ENCODE results near the gene PTPN18. TPM values are rescaled to one million over a fixed set of nuclear protein-coding genes. Genes with fewer than 3 reads are reported as not detected.
A peak's percentile ranks its signal among the peaks of the same experiment; 100 is the strongest.
"Not testable (repeated sequence)": the region's sequence is repeated elsewhere in the genome, so short reads cannot be mapped to it uniquely, and the experiment has no call there.

PTPN18 gene
- total RNA-seq, 2 donors from 2014 or later: 61.7 to 156 TPM

DNA sequence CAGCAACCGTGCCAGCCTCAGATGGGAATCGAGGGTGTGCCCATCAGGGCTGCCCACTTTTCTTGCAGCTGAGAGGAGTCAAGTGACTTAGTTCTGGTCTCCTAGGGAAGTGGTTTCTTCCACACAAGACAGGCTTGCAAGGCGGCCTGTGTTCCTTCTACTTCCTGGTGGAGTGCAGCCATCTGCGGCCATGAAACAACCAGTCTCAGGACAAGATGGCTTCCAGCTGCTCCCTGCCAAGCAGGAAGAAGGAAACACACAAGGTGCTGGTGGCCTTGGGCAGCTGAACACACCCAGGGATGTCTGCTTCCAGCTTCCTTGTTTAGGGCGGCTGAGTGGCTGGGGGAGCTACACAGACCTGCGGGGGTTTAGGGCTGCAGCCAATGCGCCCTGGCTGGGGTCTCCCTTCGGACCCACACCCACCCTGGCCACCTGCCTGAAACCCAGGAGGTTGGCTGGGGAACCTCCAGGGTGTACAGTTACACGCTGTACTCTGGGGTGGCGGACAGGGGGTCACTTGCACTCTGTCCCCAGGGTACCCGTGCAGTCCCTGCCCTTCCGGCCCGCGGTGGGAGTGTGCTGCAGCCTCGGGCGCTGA lies 34.7 kb downstream of the PTPN18 start:
- DNase-seq (peak; percentile 68 to 88 (median 72)), ATAC-seq (peak; percentile 67)
- WGBS, 2 donors: 20 to 27% methylated on average over 2 to 16 of the region's 16 CpGs
- peak overlapping the region; percentile 60 to 98 (median 91) for H3K27ac ChIP-seq
- H3K4me1 ChIP-seq: peaks cover 21% of the 10 kb centered on the region
- no peaks in the 10 kb centered on the region for H3K9me3 ChIP-seq
- TF ChIP-seq, protein P1, sequence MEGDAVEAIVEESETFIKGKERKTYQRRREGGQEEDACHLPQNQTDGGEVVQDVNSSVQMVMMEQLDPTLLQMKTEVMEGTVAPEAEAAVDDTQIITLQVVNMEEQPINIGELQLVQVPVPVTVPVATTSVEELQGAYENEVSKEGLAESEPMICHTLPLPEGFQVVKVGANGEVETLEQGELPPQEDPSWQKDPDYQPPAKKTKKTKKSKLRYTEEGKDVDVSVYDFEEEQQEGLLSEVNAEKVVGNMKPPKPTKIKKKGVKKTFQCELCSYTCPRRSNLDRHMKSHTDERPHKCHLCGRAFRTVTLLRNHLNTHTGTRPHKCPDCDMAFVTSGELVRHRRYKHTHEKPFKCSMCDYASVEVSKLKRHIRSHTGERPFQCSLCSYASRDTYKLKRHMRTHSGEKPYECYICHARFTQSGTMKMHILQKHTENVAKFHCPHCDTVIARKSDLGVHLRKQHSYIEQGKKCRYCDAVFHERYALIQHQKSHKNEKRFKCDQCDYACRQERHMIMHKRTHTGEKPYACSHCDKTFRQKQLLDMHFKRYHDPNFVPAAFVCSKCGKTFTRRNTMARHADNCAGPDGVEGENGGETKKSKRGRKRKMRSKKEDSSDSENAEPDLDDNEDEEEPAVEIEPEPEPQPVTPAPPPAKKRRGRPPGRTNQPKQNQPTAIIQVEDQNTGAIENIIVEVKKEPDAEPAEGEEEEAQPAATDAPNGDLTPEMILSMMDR (IDR thresholded peaks at IDR 0.05): no peak
- peak; percentile 10 to 61 (median 60) for TF ChIP-seq POLR2A (IDR thresholded peaks at IDR 0.05)
- intact Hi-C loops (cut with DNase I): no loop called here
- H3K4me3 ChIP-seq: peak overlapping the region; percentile 28 to 46
- H3K36me3 ChIP-seq (replicated peaks in 1 of 2; ENCODE audit: insufficient read depth in 1 of 2, low read depth in 2 of 2): no peaks in the 10 kb centered on the region
- no peaks in the 10 kb centered on the region for H3K27me3 ChIP-seq

DNA sequence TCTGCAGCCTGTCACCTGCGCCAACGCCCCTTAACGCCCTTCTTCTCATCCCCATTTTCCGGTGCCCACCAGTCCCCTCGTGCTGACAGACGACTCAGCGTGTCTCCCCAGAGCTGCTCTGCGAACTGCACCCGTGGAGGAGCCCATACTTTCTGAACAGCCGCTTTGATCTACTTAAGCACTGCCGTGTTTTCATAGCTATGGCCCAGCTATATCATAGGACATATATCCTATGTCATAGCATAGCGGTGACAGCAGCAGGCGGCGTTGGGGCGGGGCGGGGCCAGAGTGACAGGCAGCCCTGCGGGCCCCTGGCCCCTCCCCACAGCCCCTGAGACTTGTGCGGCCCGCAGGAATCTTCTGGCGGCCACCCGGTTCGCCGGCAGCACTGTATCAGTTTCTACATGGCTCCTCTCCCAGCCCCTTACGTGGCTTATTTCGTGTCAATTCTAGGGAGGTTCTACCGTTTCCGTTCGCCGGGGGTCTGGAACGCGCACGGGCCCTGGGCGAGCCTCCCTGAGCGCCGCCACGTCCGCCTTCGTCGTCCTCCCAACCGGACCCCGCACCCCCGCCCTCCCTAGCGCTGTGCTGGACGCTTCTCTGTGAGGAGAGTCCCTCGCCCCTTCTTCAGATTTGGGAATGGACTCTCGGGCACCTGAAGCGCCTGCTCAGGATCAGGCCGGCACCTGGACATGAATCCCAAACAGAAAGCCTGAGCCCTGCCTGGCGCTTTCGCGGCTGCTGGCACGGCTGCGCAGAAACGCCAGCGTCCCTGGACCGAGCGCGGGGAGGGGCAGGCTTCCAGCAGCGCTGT lies 35.4 kb downstream of the PTPN18 start:
- no peaks in the 10 kb centered on the region for H3K27me3 ChIP-seq
- DNase-seq (peak; percentile 83 to 92 (median 86)), ATAC-seq (peak; percentile 86)
- WGBS, 2 donors: 1% methylated on average over 29 to 59 of the region's 59 CpGs
- H3K4me1 ChIP-seq: peaks cover 21% of the 10 kb centered on the region
- H3K9me3 ChIP-seq: no peaks in the 10 kb centered on the region
- TF ChIP-seq, protein P1 (IDR thresholded peaks at IDR 0.05): peak in 2 of 7 experiments; percentile 2 to 6
- peak; percentile 38 to 86 (median 86) for TF ChIP-seq POLR2A (IDR thresholded peaks at IDR 0.05)
- intact Hi-C loops (cut with DNase I): no loop called here
- peak overlapping the region; percentile 60 to 98 (median 91) for H3K27ac ChIP-seq
- no peaks in the 10 kb centered on the region for H3K36me3 ChIP-seq (replicated peaks in 1 of 2; ENCODE audit: insufficient read depth in 1 of 2, low read depth in 2 of 2)
- H3K4me3 ChIP-seq: peak overlapping the region; percentile 28 to 46

DNA sequence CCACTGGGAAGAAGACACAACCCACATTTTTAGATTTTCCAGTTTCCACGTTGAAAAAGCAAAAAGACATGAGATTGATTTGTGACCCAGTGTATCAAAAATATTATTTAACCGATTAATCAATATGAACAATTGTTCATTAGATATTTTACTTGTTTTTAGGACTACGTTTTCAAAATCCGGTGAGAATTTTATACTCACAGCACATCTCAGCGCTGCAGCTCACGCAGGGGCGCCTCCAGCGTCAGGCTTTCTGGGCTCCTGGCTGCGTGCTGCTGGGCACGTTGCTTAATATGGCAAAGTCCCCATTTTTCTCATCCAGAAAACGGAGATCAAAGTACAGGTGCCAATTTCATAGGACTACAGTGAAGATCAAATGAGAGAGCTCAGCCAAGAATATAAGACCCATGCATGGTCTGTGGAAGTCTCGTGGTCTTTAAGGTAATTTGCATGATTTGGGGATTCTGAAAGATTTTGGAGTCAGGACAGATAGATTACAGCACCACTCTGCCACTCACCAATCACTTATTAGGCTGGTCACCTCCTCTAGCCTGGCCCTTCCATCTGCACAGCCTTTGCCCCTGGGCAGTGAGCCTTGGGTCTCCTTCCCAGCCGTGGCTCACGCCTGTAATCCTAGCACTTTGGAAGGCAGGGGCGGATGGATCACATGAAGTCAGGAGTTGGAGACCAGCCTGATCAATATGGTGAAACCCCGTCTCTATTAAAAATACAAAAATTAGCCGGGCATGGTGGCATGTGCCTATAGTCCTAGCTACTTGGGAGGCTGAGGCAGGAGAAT lies 36.2 kb downstream of the PTPN18 start:
- no peaks in the 10 kb centered on the region for H3K27me3 ChIP-seq
- H3K4me3 ChIP-seq: peak overlapping the region in 1 of 2 donors; percentile 28
- peaks cover 21% of the 10 kb centered on the region for H3K4me1 ChIP-seq
- no peaks in the 10 kb centered on the region for H3K9me3 ChIP-seq
- ATAC-seq (peak; percentile 18), DNase-seq (peak in 1 of 4 donors; percentile 44)
- whole genome bisulfite sequencing, 2 donors: 21 to 22% methylated on average over 17 of the region's 17 CpGs
- no peaks in the 10 kb centered on the region for H3K36me3 ChIP-seq (replicated peaks in 1 of 2; ENCODE audit: insufficient read depth in 1 of 2, low read depth in 2 of 2)
- no peak for TF ChIP-seq POLR2A (IDR thresholded peaks at IDR 0.05)
- TF ChIP-seq, protein P1 (IDR thresholded peaks at IDR 0.05): no peak
- peak overlapping the region; percentile 60 to 98 (median 91) for H3K27ac ChIP-seq
- intact Hi-C loops (cut with DNase I): no loop called here

DNA sequence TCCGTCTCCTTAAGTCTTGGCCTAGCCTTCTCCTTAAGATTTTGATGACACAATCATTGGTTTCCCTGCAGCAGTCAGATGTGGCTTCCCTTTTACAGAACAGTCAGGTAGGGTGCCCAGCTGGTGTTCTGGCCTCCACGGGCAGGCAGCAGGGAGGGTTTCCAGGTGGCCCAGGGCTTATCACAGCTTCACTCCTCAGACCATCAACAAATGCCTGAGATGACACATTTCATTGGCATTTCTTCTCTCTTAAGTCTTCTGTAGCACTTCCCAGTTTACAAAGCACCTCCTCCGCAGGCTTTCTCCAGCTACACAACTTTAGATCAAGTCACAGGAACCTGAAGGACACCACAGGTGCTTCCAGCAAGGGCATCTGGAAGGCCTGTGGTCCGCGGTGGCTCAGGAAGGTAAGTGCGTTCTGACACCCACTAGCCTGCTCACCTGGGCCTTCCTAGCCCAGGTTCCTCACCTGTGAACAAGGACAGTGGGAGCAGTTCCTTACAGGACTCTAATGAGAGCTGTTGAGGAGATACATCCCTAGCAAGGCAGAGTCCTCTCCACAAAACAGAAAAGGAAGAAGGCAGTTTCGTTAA lies 37.6 kb downstream of the PTPN18 start:
- Histone ChIP-seq H3K4me1 (peaks cover 21% of the 10 kb centered on the region), H3K27ac (no peak overlapping the region), H3K4me3 (no peak overlapping the region), H3K9me3 (no peaks in the 10 kb centered on the region), H3K27me3 (no peaks in the 10 kb centered on the region), H3K36me3 (replicated peaks in 1 of 2; ENCODE audit: insufficient read depth in 1 of 2, low read depth in 2 of 2) (no peaks in the 10 kb centered on the region)
- no peak for TF ChIP-seq POLR2A (IDR thresholded peaks at IDR 0.05)
- TF ChIP-seq, protein P1 (IDR thresholded peaks at IDR 0.05): no peak
- DNase-seq (no peak), ATAC-seq (no peak)
- 87 to 89% methylated on average over 7 of the region's 7 CpGs for WGBS, 2 donors
- intact Hi-C loops (cut with DNase I): no loop called here

DNA sequence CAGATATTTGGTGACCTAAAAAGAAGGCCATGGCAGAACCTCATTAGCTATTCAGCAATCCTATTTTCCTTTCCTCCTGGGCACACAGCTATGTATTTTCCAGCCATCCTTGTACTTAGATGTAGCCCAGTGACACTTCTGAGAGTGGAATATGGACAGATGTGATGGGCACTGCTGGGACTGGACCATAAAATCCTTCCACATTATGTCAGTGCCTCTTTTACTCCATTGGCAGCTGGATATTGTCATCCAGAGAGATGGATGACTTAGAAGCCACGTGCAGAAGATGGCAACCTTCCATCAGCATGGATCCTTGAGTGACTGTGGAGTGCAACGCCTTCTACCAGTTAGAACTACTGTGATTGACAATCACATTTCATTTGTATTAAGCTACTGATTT lies 50.4 kb downstream of the PTPN18 start:
- H3K4me3 ChIP-seq; DNase-seq; H3K9me3 ChIP-seq; H3K4me1 ChIP-seq; ATAC-seq; H3K27ac ChIP-seq; H3K36me3 ChIP-seq (replicated peaks in 1 of 2; ENCODE audit: insufficient read depth in 1 of 2, low read depth in 2 of 2); H3K27me3 ChIP-seq; intact Hi-C loops (cut with DNase I): not testable (repeated sequence)
- no CpG with 5 or more reads among the region's 2 CpGs for WGBS, 2 donors
